ENCODE results near the gene GFM2. TPM values are rescaled to one million over a fixed set of nuclear protein-coding genes. Genes with fewer than 3 reads are reported as not detected.

Gene GFM2
- total and polyA plus RNA-seq, 10 donors, result 15.4 to 34.2 (median 20.8) TPM

GRCh38 chr5:74673011-74673790 is 93.7 kb downstream of the GFM2 start:
- 55 to 65% (median 59%) methylated on average over 6 of the region's 6 CpGs for WGBS, 5 donors

GRCh38 chr5:74672215-74672877 is 94.6 kb downstream of the GFM2 start:
- Histone ChIP-seq H3K27me3 (replicated peaks in 1 of 7) (peaks cover 0 to 3% (median 0%) of the 10 kb centered on the region in 7 donors), H3K9me3 (peaks cover 0 to 5% (median 0%) of the 10 kb centered on the region in 8 donors), H3K36me3 (no peaks in the 10 kb centered on the region), H3K4me3 (no peak overlapping the region), H3K27ac (no peak overlapping the region), H3K4me1 (no peaks in the 10 kb centered on the region)
- no peak for DNase-seq
- intact Hi-C loops (cut with DNase I; ENCODE audit: low total_unique reads), result loop anchor here (5.0 kb wide), 2 partner anchors 245 to 595 kb away; no protein-coding TSS in a partner anchor
- WGBS, 5 donors, result 63 to 82% (median 71%) methylated on average over 5 of the region's 5 CpGs
- TF ChIP-seq POLR2A (IDR thresholded peaks at IDR 0.05), result no peak
- TF ChIP-seq POLR2AphosphoS5 (IDR thresholded peaks at IDR 0.05), result no peak
- TF ChIP-seq, protein P1, sequence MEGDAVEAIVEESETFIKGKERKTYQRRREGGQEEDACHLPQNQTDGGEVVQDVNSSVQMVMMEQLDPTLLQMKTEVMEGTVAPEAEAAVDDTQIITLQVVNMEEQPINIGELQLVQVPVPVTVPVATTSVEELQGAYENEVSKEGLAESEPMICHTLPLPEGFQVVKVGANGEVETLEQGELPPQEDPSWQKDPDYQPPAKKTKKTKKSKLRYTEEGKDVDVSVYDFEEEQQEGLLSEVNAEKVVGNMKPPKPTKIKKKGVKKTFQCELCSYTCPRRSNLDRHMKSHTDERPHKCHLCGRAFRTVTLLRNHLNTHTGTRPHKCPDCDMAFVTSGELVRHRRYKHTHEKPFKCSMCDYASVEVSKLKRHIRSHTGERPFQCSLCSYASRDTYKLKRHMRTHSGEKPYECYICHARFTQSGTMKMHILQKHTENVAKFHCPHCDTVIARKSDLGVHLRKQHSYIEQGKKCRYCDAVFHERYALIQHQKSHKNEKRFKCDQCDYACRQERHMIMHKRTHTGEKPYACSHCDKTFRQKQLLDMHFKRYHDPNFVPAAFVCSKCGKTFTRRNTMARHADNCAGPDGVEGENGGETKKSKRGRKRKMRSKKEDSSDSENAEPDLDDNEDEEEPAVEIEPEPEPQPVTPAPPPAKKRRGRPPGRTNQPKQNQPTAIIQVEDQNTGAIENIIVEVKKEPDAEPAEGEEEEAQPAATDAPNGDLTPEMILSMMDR (IDR thresholded peaks at IDR 0.05 in 8 of 11, conservative IDR thresholded peaks at IDR 0.05 in 3 of 11), result no peak

More at GRCh38 chr5:74673011-74673790, 93.7 kb downstream of the GFM2 start:
- peaks cover 0 to 3% (median 0%) of the 10 kb centered on the region in 7 donors for H3K27me3 ChIP-seq (replicated peaks in 1 of 7)
- H3K27ac ChIP-seq, result no peak overlapping the region
- intact Hi-C loops (cut with DNase I; ENCODE audit: low total_unique reads), result loop anchor here (5.0 kb wide), 2 partner anchors 244 to 594 kb away; no protein-coding TSS in a partner anchor
- H3K36me3 ChIP-seq, result no peaks in the 10 kb centered on the region
- peak overlapping the region in 2 of 8 donors; percentile 3 to 47 for H3K4me3 ChIP-seq
- DNase-seq, result no peak
- TF ChIP-seq, protein P1 (IDR thresholded peaks at IDR 0.05 in 8 of 11, conservative IDR thresholded peaks at IDR 0.05 in 3 of 11), result peak in 8 of 11 experiments; percentile 28 to 56 (median 41)
- TF ChIP-seq POLR2AphosphoS5 (IDR thresholded peaks at IDR 0.05), result no peak
- no peaks in the 10 kb centered on the region for H3K4me1 ChIP-seq
- H3K9me3 ChIP-seq, result peaks cover 0 to 5% (median 0%) of the 10 kb centered on the region in 8 donors

Small RNAs within 50 kb of the gene (small RNA-seq; reads per million reads assigned to genes)
- 0 reads per million in 4 donors for gene RNU6-658P

Other genes with a start within 250 kb of the GFM2 start
- gene ENC1, start 126.4 kb downstream of the GFM2 start, total RNA-seq, result 10 to 100 TPM in 6 of 7 donors, 1 to 10 TPM in 1; 5.4 to 19.5 (median 13.5) TPM
- 10 to 100 TPM in 1 of 3 donors, 1 to 10 TPM in 2; 3.8 to 10.0 (median 7.4) TPM for gene ENC1, start 126.4 kb downstream of the GFM2 start, polyA plus RNA-seq
- 100 to 1,000 TPM in 3 of 7 donors, 10 to 100 TPM in 4; 69.1 to 119 (median 94.3) TPM for gene HEXB, start 81.9 kb downstream of the GFM2 start, total RNA-seq
- 10 to 100 TPM; 61.9 to 77.4 (median 70.8) TPM for gene HEXB, start 81.9 kb downstream of the GFM2 start, polyA plus RNA-seq
- gene NSA2, start 132 bp upstream of the GFM2 start, total RNA-seq, result 100 to 1,000 TPM in 1 of 7 donors, 10 to 100 TPM in 6; 46.6 to 110 (median 76.8) TPM
- 100 to 1,000 TPM; 120 to 191 (median 175) TPM for gene NSA2, start 132 bp upstream of the GFM2 start, polyA plus RNA-seq
- 10 to 100 TPM in 2 of 7 donors, 1 to 10 TPM in 5; 7.3 to 16.8 (median 8.1) TPM for gene FAM169A, start 99.3 kb upstream of the GFM2 start, total RNA-seq
- 1 to 10 TPM; 1.1 to 1.7 (median 1.5) TPM for gene FAM169A, start 99.3 kb upstream of the GFM2 start, polyA plus RNA-seq

All from spleen (tissue), 11 donors.